RKO (cell line): ENCODE results near the gene HOXA3.

Experiments used
- DNase-seq: peaks from one replicate; pipeline ENCODE4 v3.0.0-alpha.2; 2016; ENCODE audit warnings: low spot score

Gene HOXA3

DNA sequence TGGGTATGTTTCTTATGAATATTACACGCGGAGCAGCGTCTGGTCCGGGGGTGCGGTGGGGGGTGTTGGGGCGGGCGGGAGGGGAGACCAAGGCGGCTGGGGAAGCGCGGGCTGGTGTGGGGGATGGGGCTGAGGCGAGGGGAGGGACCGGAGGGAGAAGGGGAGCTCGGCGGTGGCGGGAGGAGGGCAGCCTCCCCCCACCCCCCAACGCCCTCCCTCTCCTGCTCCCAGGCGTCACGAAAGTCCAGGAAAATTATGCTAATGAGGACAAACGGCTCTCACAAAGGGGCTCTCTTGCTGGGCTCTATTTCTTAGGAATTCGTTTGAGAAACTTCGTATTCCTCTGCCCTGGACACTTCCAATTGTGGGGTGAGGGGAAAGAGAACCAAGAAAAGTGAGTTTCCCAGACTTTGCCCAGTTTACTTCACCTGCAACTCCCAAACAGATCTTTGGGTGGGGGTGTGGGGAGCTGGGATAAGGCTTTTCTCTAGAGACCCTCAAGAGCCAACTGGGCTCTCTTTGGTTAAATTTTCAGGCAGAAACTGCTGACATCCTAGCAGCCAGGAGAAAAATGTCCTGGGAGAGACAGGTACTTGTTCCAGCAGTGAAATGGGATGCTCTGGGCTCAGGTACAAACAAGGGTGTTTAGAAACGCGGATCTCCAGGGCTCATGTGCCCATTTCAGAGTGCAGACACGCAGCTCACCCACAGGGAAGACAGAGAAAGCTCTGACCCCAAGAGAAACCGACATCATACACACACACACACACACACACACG, 38.2 kb downstream of the HOXA3 start:
- no peak for DNase-seq

- no peak for DNase-seq
Observed at GRCh38 chr7:27112955-27113949, 39.1 kb downstream of the HOXA3 start.

DNA sequence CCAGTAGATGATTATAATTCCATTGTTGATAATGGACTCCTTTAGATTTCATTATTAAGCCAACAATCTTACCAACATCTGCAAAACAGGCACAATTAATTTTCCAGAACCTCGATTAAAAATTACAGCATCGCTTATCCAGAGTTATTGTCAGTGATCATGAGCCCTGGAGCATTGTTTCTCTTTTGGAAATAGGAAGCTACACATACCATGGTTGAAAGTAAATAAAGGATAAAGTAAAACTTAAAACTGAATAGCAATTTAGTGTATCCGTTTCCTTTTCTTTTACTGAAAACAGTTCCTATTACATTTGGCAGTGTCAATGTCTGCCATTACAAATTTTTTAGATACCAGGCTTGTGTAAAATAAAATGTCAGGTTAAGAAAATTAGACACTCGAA, 40.0 kb downstream of the HOXA3 start:
- DNase-seq = no peak

DNA sequence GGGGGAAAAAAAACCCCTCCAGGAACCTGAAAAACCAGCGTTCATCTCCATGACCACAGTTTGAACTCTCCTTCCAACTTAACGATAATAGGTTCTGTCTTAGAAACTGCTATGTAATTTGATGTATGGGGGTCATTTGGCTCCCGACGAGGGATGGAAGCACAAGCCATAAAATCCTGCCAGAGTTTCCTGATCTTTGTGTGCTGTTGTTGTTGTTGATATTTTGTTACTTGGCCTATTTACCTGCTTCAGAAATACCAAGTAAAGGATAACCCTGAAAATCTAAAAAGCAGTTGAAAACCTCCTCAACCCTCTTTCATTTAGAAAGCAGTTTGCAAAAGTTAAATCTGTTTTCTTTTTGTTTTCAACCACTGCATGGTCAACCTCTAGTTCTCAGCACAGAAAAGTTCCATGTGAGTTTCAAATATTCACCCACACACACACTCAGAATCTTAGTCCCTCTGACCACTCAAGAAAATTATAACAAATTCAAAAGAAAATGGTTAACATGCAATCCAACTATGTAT, 40.6 kb downstream of the HOXA3 start:
- DNase-seq = no peak

DNA sequence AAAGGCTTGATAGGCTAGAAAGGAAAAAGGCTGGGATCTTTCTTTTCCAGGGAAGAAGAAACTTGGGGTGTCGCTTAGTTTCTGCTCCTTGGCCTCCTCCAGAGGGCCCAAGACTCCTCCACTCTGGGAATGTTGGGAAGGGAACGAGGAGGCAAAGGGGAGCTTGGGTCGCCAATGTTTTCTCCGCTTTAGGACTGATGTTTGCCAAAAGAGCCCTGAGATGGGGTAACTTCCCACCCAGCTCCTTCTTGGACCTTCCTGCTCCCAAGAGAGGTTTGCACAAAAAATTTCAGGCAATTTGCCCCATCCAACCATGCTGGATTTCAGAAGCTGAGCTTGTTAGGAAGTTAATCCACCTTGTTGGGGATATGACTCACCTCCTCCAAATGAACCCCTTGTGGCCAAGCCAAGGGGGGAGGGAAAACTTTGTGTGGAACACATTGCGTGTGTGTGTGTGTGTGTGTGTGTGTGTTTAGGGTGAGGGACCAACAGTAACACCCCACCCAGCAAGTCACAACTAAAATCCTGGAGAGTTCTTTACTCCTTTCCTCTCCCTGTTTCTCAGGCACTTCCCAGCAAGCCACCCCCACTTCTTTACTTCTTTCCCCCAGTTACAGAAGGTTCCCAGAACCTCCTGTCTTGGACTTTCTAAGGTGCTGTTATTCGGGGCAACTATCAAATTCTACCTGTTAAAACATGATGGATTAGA, 41.2 kb downstream of the HOXA3 start:
- DNase-seq = no peak

DNA sequence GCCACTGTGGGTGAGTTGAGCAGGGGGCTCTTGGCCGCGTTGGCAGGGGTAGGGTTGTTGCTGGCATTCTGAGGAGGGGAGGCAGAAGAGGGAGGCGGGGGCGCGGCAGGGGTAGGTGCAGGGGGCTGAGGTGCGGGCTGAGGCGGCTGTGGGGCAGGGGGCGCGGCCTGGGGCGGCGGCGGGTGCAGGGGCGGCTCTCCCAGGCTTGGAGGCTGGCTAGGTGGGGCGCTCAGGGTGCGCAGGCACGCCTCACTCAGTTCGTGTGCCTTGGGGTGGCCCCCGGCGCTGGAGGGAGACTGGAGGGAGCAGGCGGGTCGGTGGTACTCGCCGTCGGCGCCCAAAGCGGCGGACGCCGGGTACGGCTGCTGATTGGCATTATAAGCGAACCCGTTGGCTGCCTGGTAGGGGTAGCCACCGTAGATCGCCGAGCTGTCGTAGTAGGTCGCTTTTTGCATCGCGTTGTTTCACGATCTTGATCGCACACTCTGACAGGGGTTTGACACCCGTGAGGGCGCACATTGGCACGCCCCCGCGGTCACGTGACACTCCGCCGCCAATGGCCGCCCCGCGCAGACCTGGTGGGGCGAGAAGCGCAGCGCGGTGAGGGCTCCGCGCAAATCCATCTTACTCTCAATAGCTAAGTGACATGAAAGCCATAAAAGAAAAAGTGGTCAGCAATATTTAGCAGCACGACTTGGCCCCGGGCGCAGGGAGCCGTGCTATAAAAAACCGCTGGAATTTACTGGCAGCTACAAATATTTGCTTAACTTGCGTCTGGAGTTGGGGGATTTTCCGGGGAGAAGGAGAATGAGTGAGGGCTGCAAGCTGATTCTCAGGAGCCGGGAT, 42.0 kb downstream of the HOXA3 start:
- no peak for DNase-seq

GRCh38 chr7:27109466-27110185, 42.8 kb downstream of the HOXA3 start:
- DNase-seq = no peak

DNA sequence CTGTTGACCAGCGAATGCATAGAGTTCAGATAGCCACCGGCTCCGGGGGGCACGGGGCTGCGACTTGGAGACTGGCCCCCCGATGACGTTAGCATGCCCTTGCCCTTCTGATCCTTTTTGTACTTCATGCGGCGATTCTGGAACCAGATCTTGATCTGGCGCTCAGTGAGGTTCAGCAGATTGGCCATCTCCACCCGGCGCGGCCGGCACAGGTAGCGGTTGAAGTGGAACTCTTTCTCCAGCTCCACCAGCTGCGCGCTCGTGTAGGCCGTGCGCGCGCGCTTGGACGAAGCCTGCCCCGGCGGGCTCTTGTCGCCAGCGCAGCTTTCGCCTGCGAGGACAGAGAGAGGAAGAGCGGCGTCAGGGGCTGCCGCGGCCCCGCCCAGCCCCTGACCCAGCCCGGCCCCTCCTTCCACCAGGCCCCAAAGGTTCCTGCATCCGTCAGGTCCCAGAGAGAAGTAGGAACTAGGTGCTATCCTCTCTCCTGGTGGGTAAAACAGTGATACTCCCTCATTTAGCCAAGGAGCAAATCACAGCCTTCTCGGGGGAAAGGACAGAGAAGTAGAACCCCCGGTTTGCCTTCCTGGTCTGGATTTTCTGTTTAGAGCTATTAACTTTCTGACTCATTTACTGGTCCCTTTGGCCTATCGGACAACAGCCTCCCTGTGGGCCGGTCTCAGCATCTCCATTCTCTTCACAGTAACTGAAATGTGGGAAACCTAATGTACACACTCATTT, 43.8 kb downstream of the HOXA3 start:
- DNase-seq = no peak

GRCh38 chr7:27107391-27108381, 44.7 kb downstream of the HOXA3 start:
- DNase-seq = no peak

GRCh38 chr7:27106901-27107240, 45.5 kb downstream of the HOXA3 start:
- no peak for DNase-seq

GRCh38 chr7:27106181-27106900, 46.0 kb downstream of the HOXA3 start:
- no peak for DNase-seq

- no peak for DNase-seq
Observed at GRCh38 chr7:27105301-27106031, 46.9 kb downstream of the HOXA3 start.

GRCh38 chr7:27104341-27105058, 47.9 kb downstream of the HOXA3 start:
- no peak for DNase-seq

- DNase-seq = no peak
Observed at GRCh38 chr7:27103489-27104226, 48.7 kb downstream of the HOXA3 start.

DNA sequence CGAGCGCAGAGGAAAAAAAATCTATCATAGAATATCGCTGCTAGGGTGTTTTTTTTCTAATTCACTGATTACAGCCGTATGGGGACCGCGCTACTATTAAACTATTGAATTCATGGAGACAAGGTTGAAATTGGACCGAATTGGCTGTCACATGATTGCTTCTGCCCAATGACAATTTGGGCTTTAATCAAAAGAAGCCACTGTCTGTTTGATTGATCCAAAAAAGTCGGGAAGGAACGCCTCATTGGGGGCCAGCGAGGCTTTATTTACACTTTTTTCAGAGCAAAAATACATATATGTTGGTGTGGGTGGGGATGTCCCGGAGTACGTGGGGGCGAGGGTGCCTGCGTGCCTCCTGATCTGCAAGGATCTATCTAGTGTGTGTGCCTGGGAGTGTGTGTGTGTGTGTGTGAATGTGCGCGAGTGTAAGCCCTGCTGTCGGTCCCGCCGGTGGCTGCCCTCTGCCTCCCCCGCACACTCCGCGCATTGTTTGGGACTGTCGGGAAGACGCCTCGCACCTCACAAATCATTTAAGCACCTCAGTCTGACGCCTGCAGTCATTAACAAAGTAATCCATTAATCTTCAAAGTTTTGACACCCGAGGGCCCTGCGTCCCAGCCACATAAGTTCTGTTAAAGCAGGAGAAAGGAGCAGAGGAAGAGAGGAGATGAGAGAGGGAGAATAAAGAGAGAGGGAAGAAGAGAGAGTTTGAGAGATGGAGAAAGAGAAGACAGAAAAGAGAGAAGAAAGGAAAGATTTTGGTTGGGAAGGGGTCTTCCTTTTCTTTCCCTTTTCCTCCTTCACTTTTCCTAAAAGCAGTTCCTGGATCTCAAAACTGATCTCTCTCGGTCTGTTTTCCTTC, 49.6 kb downstream of the HOXA3 start, which contains the start of gene HOXA2:
Gene HOXA2 (minus strand): TSS at position 103 of the 862 bp plus-strand sequence. CDS start 183 bp downstream, outside the sequence.
- no peak for DNase-seq
